HepG2 (cell line): ENCODE measurements around the gene ZNF524. TPM values are rescaled to one million over a fixed set of nuclear protein-coding genes. Genes with fewer than 3 reads are reported as not detected.

Source experiments
- ATAC-seq: fragments of 200-7000 bp; cut with Tn5 transposase; 3 replicates; pipeline ENCODE4 v1.9.1; 2020; ENCODE audit warnings: mild to moderate bottlenecking, moderate library complexity
- BruUV-seq: library from RNA; stranded (reverse); fragments of 400-500 nt; replicated peaks from 2 replicates; lab custom pipeline; 2021; lab: Mats Ljungman, UMichigan
- CTCF ChIA-PET: fragments of 300-600 bp; formaldehyde crosslinking; extraction: SDS; loops from one replicate; lab custom pipeline; 2021; ENCODE audit warnings: low total read pairs, inconsistent platforms, low intra/inter-chr PET ratio; lab: Yijun Ruan, JAX
- POLR2A ChIA-PET: fragments of 350-600 bp; sonication (Branson Sonifier 250); formaldehyde crosslinking; loops from one replicate; lab custom pipeline; 2020; ENCODE audit warnings: antibody characterized with exemption, inconsistent platforms; lab: Yijun Ruan, JAX
- DNase-seq: peaks from one replicate; pipeline ENCODE4 v3.0.0-alpha.2; 2015; ENCODE audit warnings: low spot score
- FAIRE-seq: peaks from 3 replicates; lab custom pipeline; 2011; peaks lifted over from hg19 to GRCh38; lab: Jason Lieb, UNC
- H2AFZ ChIP-seq: one replicate; pipeline ENCODE4 v1.6.1; 2011; ENCODE audit warnings: low read length, inconsistent platforms
- H3K27ac ChIP-seq: fragments of 300-600 bp; 3 replicates; pipeline ENCODE4 v1.8.0; 2011; ENCODE audit warnings: mixed run types, mild to moderate bottlenecking, mixed read lengths, low read length, inconsistent platforms; ENCODE audit not compliant: insufficient read depth; ENCODE audit errors: extremely low read length
- H3K27me3 ChIP-seq, 2 experiments: fragments of 200-600 bp in 1 of 2; 2 replicates in 1 of 2; 3 replicates in 1 of 2; pipeline versions ENCODE4 v1.6.0 to v1.8.0; 2011; ENCODE audit warnings: low read length in 2 of 2, mild to moderate bottlenecking in 2 of 2, moderate library complexity in 2 of 2, inconsistent platforms in 1 of 2; ENCODE audit not compliant: insufficient read depth in 2 of 2, control insufficient read depth in 1 of 2
- H3K36me3 ChIP-seq, 2 experiments: fragments of 200-600 bp in 1 of 2; replicated peaks in 1 of 2; 2 replicates in 1 of 2; 3 replicates in 1 of 2; pipeline versions ENCODE4 v1.5.1 to v1.8.0; 2011; ENCODE audit warnings: low read length in 2 of 2, inconsistent platforms in 1 of 2; ENCODE audit not compliant: insufficient read depth in 2 of 2, control insufficient read depth in 1 of 2
- H3K4me1 ChIP-seq: 2 replicates; pipeline ENCODE4 v1.5.1; 2012; ENCODE audit warnings: low read length, inconsistent platforms; ENCODE audit not compliant: insufficient read depth
- H3K4me2 ChIP-seq: 2 replicates; pipeline ENCODE4 v1.6.0; 2011; ENCODE audit warnings: low read depth, low read length, inconsistent platforms
- H3K4me3 ChIP-seq, 3 experiments: fragments of 200-600 bp in 1 of 3; sonication (generic), shearing (Covaris generic) in 1 of 3; replicated peaks in 1 of 3; 2 replicates each; pipeline ENCODE4 v1.5.1; 2011 to 2016; ENCODE audit warnings: low read length in 3 of 3, inconsistent platforms in 2 of 3, low read depth in 2 of 3, mild to moderate bottlenecking in 2 of 3, control low read depth in 1 of 3, mixed read lengths in 1 of 3; ENCODE audit not compliant: insufficient read depth in 1 of 3
- H3K79me2 ChIP-seq: one replicate; pipeline ENCODE4 v1.6.1; 2011; ENCODE audit warnings: low read length, inconsistent platforms; ENCODE audit not compliant: insufficient read depth
- H3K9ac ChIP-seq: 2 replicates; pipeline ENCODE4 v1.6.0; 2011; ENCODE audit warnings: mild to moderate bottlenecking, low read depth, low read length, inconsistent platforms; ENCODE audit not compliant: insufficient read depth
- H3K9me3 ChIP-seq: 2 replicates; pipeline ENCODE4 v1.5.1; 2012; ENCODE audit warnings: mild to moderate bottlenecking, low read length
- H4K20me1 ChIP-seq: 2 replicates; pipeline ENCODE4 v1.6.0; 2011; ENCODE audit warnings: inconsistent platforms, mild to moderate bottlenecking, low read length, moderate library complexity; ENCODE audit not compliant: insufficient read depth
- CENPX ChIP-seq: sonication (generic); formaldehyde crosslinking; IDR thresholded peaks from 2 replicates; pipeline ENCODE4 v1.9.0; 2021; ENCODE audit warnings: mild to moderate bottlenecking, missing genetic modification reagents, moderate library complexity
- CSRNP2 ChIP-seq: sonication (generic); formaldehyde crosslinking; conservative IDR thresholded peaks from 2 replicates; pipeline ENCODE4 v1.8.0; 2022; ENCODE audit warnings: low read depth, missing genetic modification reagents
- ESRRA ChIP-seq: sonication (generic); formaldehyde crosslinking; IDR thresholded peaks from 2 replicates; pipeline ENCODE4 v1.5.1; 2020; ENCODE audit warnings: mild to moderate bottlenecking, low read depth, missing genetic modification reagents
- KAT7 ChIP-seq: IDR thresholded peaks from 2 replicates; pipeline ENCODE4 v1.6.1; 2018; ENCODE audit warnings: borderline replicate concordance, missing compliant biosample characterization
- KLF12 ChIP-seq: sonication (generic); formaldehyde crosslinking; IDR thresholded peaks from 2 replicates; pipeline ENCODE4 v1.4.0; 2020; ENCODE audit warnings: missing genetic modification reagents, borderline replicate concordance
- KMT2A ChIP-seq: sonication (generic); formaldehyde crosslinking; IDR thresholded peaks from 2 replicates; pipeline ENCODE4 v1.4.0; 2020; ENCODE audit warnings: missing genetic modification reagents
- MXD4 ChIP-seq: IDR thresholded peaks from 2 replicates; pipeline ENCODE4 v1.6.1; 2016; ENCODE audit warnings: mild to moderate bottlenecking, missing biosample characterization, missing genetic modification reagents
- RNF2 ChIP-seq: fragments of 450-650 bp; conservative IDR thresholded peaks from 2 replicates; pipeline ENCODE4 v1.6.1; 2016; ENCODE audit warnings: low read depth
- SMC3 ChIP-seq: IDR thresholded peaks from 2 replicates; pipeline ENCODE4 v1.6.1; 2011; ENCODE audit warnings: low read length, improper control_type of control experiment
- TOE1 ChIP-seq: sonication (generic); formaldehyde crosslinking; IDR thresholded peaks from 2 replicates; pipeline ENCODE4 v1.4.0; 2020; ENCODE audit warnings: mild to moderate bottlenecking, missing genetic modification reagents
- ZBTB7B ChIP-seq: sonication (generic); formaldehyde crosslinking; IDR thresholded peaks from 2 replicates; pipeline ENCODE4 v1.4.0; 2020; ENCODE audit warnings: missing genetic modification reagents
- ZNF253 ChIP-seq: sonication (generic); formaldehyde crosslinking; IDR thresholded peaks from 2 replicates; pipeline ENCODE4 v1.8.0; 2022; ENCODE audit warnings: mild to moderate bottlenecking, missing genetic modification reagents, borderline replicate concordance
- ZNF383 ChIP-seq: sonication (generic); formaldehyde crosslinking; IDR thresholded peaks from 2 replicates; pipeline ENCODE4 v1.4.0; 2020; ENCODE audit warnings: missing genetic modification reagents, mild to moderate bottlenecking, borderline replicate concordance
- ZNF83 ChIP-seq: sonication (generic); formaldehyde crosslinking; IDR thresholded peaks from 2 replicates; pipeline ENCODE4 v1.4.0; 2020; ENCODE audit warnings: missing genetic modification reagents, mild to moderate bottlenecking, borderline replicate concordance
- ZSCAN29 ChIP-seq: sonication (generic); formaldehyde crosslinking; conservative IDR thresholded peaks from 2 replicates; pipeline ENCODE4 v1.4.0; 2020; ENCODE audit warnings: mild to moderate bottlenecking, missing genetic modification reagents
- WGBS: methylation state at CpG from one replicate; pipeline ENCODE4 v1.1.6; 2017; ENCODE audit warnings: low lambda C conversion rate; 5-methylcytosine and 5-hydroxymethylcytosine counted together
- in situ Hi-C: cut with HindIII; loops from 2 replicates; pipeline ENCODE4 v1.10.0; 2017; ENCODE audit warnings: low pct_unique_long_range_greater_than_20kb; ENCODE audit not compliant: extremely low pct_ligation_motif_present
- intact Hi-C: fragments of 100-400 bp; cut with micrococcal nuclease; formaldehyde crosslinking; loops from one replicate; pipeline ENCODE4 v1.10.0; 2022; ENCODE audit not compliant: unreplicated experiment
- polyA plus RNA-seq, 8 experiments: library from polyadenylated mRNA; depleted of rRNA in 3 of 8; stranded (reverse) in 7 of 8; unstranded in 1 of 8; fragments of >200 nt; fragmentation: Illumina TruSeq in 4 of 8; extraction: Trizol in 4 of 8; gene quantifications; 2 replicates each; pipeline versions ENCODE4 v1.2.1 to v1.2.3, GENCODE V29; 2011 to 2016; ENCODE audit warnings: low read depth in 4 of 8, missing spikeins in 1 of 8, mixed read lengths in 1 of 8; ENCODE audit not compliant: insufficient read depth in 1 of 8
- total RNA-seq, 5 experiments: library from RNA; depleted of rRNA; stranded (reverse); fragments of >200 nt; fragmentation: Illumina TruSeq; extraction: Trizol; gene quantifications; 2 replicates each; pipeline ENCODE4 v1.2.3, GENCODE V29; 2016; ENCODE audit warnings: low read depth in 1 of 5
- TF ChIP-seq, protein P1 (sequence below): sonication (generic); formaldehyde crosslinking; conservative IDR thresholded peaks from 2 replicates; pipeline ENCODE4 v1.8.0; 2022; ENCODE audit warnings: mild to moderate bottlenecking, moderate library complexity, missing genetic modification reagents

The ZNF524 gene
- total and polyA plus RNA-seq, 2 of the 13 experiments (the other 11 are each of a cell fraction or from before 2014, with no cell fraction given): 3.2 to 4.6 TPM

GRCh38 chr19:55609326-55609725, 9.2 kb downstream of the ZNF524 start:
- DNase-seq (no peak), ATAC-seq (no peak), FAIRE-seq (no peak)
- no peaks in the 10 kb centered on the region for H3K9me3 ChIP-seq
- no peak overlapping the region for H3K4me3 ChIP-seq
- no peak for TF ChIP-seq TOE1 (CRISPR knock-in tag)
- no peak for TF ChIP-seq KAT7 (CRISPR knock-in tag)
- no peak for TF ChIP-seq RNF2
- TF ChIP-seq CSRNP2 (CRISPR knock-in tag): no peak
- POLR2A ChIA-PET: no interaction called here
- no peaks in the 10 kb centered on the region; a peak in 1 of 5 replicates for H3K27me3 ChIP-seq
- peaks cover 15% of the 10 kb centered on the region for H3K79me2 ChIP-seq
- CTCF ChIA-PET: no interaction called here
- peaks cover 24% of the 10 kb centered on the region for H3K4me1 ChIP-seq
- H3K9ac ChIP-seq: no peak overlapping the region
- H3K36me3 ChIP-seq: peaks cover 0 to 2% of the 10 kb centered on the region in 2 experiments; a peak in 1 of 5 replicates
- BruUV-seq: no TSS peak
- H3K27ac ChIP-seq: no peak overlapping the region
- in situ Hi-C loops (loop anchor here (5.0 kb wide), 1 partner anchor 92 kb away; no protein-coding TSS in a partner anchor), intact Hi-C loops (loop anchor here (10.0 kb wide), 1 partner anchor 55 kb away; no protein-coding TSS in a partner anchor)
- H3K4me2 ChIP-seq: no peak overlapping the region
- 94% methylated on average over 5 of the region's 5 CpGs for WGBS
- no peaks in the 10 kb centered on the region for H4K20me1 ChIP-seq
- no peak overlapping the region for H2AFZ ChIP-seq

DNA sequence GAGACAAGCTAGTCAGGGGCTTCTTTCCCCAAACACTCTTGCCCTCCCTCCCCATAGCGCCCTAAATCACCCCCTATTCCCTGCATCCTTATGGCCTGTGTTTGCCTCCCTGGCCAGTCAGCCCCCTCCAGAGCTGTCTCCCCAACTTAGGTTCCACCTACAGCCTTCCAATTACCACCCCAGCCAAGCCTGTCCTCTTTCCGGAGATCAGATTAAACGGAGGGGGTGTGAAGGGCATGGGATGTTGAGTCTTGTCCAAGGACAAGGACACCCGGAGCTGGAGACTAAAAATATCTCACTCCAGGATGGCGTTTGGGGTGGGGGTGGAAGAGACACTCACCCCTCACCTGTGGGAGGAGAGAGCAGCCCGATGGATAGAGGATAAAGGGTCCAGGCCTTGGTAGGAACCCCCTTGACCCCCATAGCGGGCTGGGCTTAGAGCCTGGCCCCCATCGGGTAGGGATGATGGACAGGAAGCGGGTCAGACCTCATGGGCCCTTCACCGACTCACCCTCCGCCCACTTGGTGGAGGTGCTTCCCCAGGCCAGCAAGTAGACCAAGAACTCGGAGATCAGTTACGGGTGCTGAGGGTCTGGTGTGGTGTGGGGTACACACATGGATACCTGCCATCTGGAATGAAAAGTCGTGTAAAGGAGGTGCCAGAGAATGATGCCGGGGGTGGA, 11.4 kb downstream of the ZNF524 start:
- Histone ChIP-seq H3K79me2 (peaks cover 12% of the 10 kb centered on the region), H4K20me1 (no peaks in the 10 kb centered on the region), H3K36me3 (peaks cover 1 to 3% of the 10 kb centered on the region in 2 experiments; a peak in 1 of 5 replicates), H3K27me3 (no peaks in the 10 kb centered on the region; a peak in 1 of 5 replicates), H3K4me1 (peaks cover 15% of the 10 kb centered on the region), H2AFZ (no peak overlapping the region), H3K4me2 (no peak overlapping the region), H3K9ac (no peak overlapping the region), H3K4me3 (no peak overlapping the region), H3K9me3 (no peaks in the 10 kb centered on the region), H3K27ac (no peak overlapping the region)
- CTCF ChIA-PET: no interaction called here
- BruUV-seq: no TSS peak
- POLR2A ChIA-PET: no interaction called here
- no peak for DNase-seq
- no peak for FAIRE-seq
- intact Hi-C loops (no loop called here), in situ Hi-C loops (no loop called here)
- no peak for ATAC-seq
- WGBS: 85% methylated on average over 15 of the region's 15 CpGs
- TF ChIP-seq CENPX (CRISPR knock-in tag) (no peak), ZSCAN29 (CRISPR knock-in tag) (no peak), KLF12 (no peak), ESRRA (no peak), ZBTB7B (no peak), SMC3 (no peak), ZNF383 (CRISPR knock-in tag) (no peak), ZNF83 (CRISPR knock-in tag) (no peak), MXD4 (CRISPR knock-in tag) (no peak), KMT2A (CRISPR knock-in tag) (no peak), ZNF253 (CRISPR knock-in tag) (no peak)
- TF ChIP-seq, protein P1, sequence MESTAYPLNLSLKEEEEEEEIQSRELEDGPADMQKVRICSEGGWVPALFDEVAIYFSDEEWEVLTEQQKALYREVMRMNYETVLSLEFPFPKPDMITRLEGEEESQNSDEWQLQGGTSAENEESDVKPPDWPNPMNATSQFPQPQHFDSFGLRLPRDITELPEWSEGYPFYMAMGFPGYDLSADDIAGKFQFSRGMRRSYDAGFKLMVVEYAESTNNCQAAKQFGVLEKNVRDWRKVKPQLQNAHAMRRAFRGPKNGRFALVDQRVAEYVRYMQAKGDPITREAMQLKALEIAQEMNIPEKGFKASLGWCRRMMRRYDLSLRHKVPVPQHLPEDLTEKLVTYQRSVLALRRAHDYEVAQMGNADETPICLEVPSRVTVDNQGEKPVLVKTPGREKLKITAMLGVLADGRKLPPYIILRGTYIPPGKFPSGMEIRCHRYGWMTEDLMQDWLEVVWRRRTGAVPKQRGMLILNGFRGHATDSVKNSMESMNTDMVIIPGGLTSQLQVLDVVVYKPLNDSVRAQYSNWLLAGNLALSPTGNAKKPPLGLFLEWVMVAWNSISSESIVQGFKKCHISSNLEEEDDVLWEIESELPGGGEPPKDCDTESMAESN (CRISPR knock-in tag): no peak
